Panc1 (cell line): ENCODE measurements around the gene GALNT9. TPM values are rescaled to one million over a fixed set of nuclear protein-coding genes. Genes with fewer than 3 reads are reported as not detected.

Experiments
- ATAC-seq: fragments of 200-7000 bp; cut with Tn5 transposase; 2 replicates; pipeline ENCODE4 v1.9.1; 2020; ENCODE audit warnings: mild to moderate bottlenecking, moderate library complexity
- BruUV-seq: library from RNA; stranded (reverse); fragments of 400-500 nt; replicated peaks from 2 replicates; lab custom pipeline; 2021; lab: Mats Ljungman, UMichigan
- CTCF ChIA-PET: fragments of 300-600 bp; sonication (Branson Sonifier 250); formaldehyde crosslinking; loops from one replicate; lab custom pipeline; 2022; ENCODE audit warnings: antibody characterized with exemption; lab: Charles Lee
- POLR2A ChIA-PET: fragments of 300-600 bp; sonication (Branson Sonifier 250); formaldehyde crosslinking; loops from one replicate; lab custom pipeline; 2022; ENCODE audit warnings: antibody characterized with exemption; lab: Charles Lee
- DNase-seq: peaks from one replicate; pipeline ENCODE4 v3.0.0-alpha.2; 2010; ENCODE audit warnings: low read depth, low spot score
- H3K27ac ChIP-seq: 2 replicates; pipeline ENCODE4 v1.5.1; 2011; ENCODE audit warnings: mild to moderate bottlenecking, low read length, inconsistent platforms
- H3K27me3 ChIP-seq: fragments of 200-500 bp; sonication (Bioruptor generic); 2 replicates; pipeline ENCODE4 v1.6.0; 2014; ENCODE audit warnings: low read length, inconsistent platforms; ENCODE audit not compliant: control insufficient read depth, insufficient read depth
- H3K36me3 ChIP-seq: fragments of 200-500 bp; sonication (Bioruptor generic); 2 replicates; pipeline ENCODE4 v1.5.1; 2014; ENCODE audit warnings: inconsistent platforms, mild to moderate bottlenecking, low read length, moderate library complexity; ENCODE audit not compliant: control insufficient read depth, insufficient read depth
- H3K4me1 ChIP-seq: 2 replicates; pipeline ENCODE4 v1.5.1; 2011; ENCODE audit warnings: inconsistent platforms, mild to moderate bottlenecking, low read length, moderate library complexity; ENCODE audit not compliant: control insufficient read depth, insufficient read depth
- H3K4me3 ChIP-seq, 2 experiments: 2 replicates each; pipeline ENCODE4 v1.5.1; 2011 to 2012; ENCODE audit warnings: low read depth in 2 of 2, low read length in 2 of 2, mild to moderate bottlenecking in 2 of 2, inconsistent platforms in 1 of 2, moderate library complexity in 1 of 2
- H3K9me3 ChIP-seq: fragments of 200-500 bp; sonication (Bioruptor generic); 2 replicates; pipeline ENCODE4 v1.5.1; 2014; ENCODE audit warnings: low read depth, mild to moderate bottlenecking, inconsistent platforms, low read length, moderate library complexity; ENCODE audit not compliant: control insufficient read depth, insufficient read depth
- CTCF ChIP-seq: fragments of 450-650 bp; IDR thresholded peaks from 2 replicates; pipeline ENCODE4 v1.5.1; 2017; ENCODE audit warnings: mild to moderate bottlenecking
- POLR2AphosphoS5 ChIP-seq: IDR thresholded peaks from 2 replicates; pipeline ENCODE4 v1.6.1; 2012; ENCODE audit warnings: mild to moderate bottlenecking, low read depth, low read length, moderate library complexity
- REST ChIP-seq, 2 experiments: IDR thresholded peaks; 2 replicates each; pipeline ENCODE4 v1.6.1; 2011 to 2012; ENCODE audit warnings: low read depth in 2 of 2, control low read depth in 1 of 2, low read length in 1 of 2, mild to moderate bottlenecking in 1 of 2, moderate library complexity in 1 of 2; ENCODE audit not compliant: insufficient read depth in 1 of 2
- SIN3A ChIP-seq: IDR thresholded peaks from 2 replicates; pipeline ENCODE4 v1.6.1; 2012; ENCODE audit warnings: low read depth, mild to moderate bottlenecking, low read length, moderate library complexity, borderline replicate concordance; ENCODE audit not compliant: insufficient read depth
- TCF7L2 ChIP-seq: IDR thresholded peaks from 2 replicates; pipeline ENCODE4 v1.6.1; 2011; ENCODE audit warnings: mild to moderate bottlenecking, low read depth, low read length, inconsistent platforms
- in situ Hi-C: cut with HindIII; loops from 2 replicates; pipeline ENCODE4 v1.10.0; 2016; ENCODE audit warnings: low sequenced_read_pairs, low pct_unique_long_range_greater_than_20kb
- intact Hi-C: fragments of 100-400 bp; cut with micrococcal nuclease; formaldehyde crosslinking; loops from one replicate; pipeline ENCODE4 v1.10.0; 2022; ENCODE audit not compliant: unreplicated experiment
- total RNA-seq: library from RNA; stranded (reverse); gene quantifications from one replicate; pipeline ENCODE4 v1.2.1, GENCODE V29; 2021; ENCODE audit not compliant: unreplicated experiment

GALNT9 gene
- total RNA-seq, 1 experiment from 2014 or later, result 0.33 TPM

GRCh38 chr12:132324173-132324572, 5.2 kb downstream of the GALNT9 start:
- TF ChIP-seq TCF7L2, result no peak
- TF ChIP-seq CTCF, result no peak
- no peak for TF ChIP-seq SIN3A
- no peak for TF ChIP-seq REST (IDR thresholded peaks at IDR 0.05; ENCODE audit: insufficient read depth in 1 of 2, low read depth in 2 of 2, low read length in 1 of 2)
- no peak for TF ChIP-seq POLR2AphosphoS5
- H3K27ac ChIP-seq, result no peak overlapping the region
- POLR2A ChIA-PET, result no interaction called here
- CTCF ChIA-PET, result no interaction called here
- intact Hi-C loops, result no loop called here
- H3K4me3 ChIP-seq, result no peak overlapping the region
- no peaks in the 10 kb centered on the region for H3K36me3 ChIP-seq
- in situ Hi-C loops, result no loop called here
- no peaks in the 10 kb centered on the region; the same call in 1 of the 2 replicates for H3K27me3 ChIP-seq
- BruUV-seq, result no TSS peak
- peaks cover 10% of the 10 kb centered on the region for H3K4me1 ChIP-seq
- ATAC-seq (no peak), DNase-seq (no peak)
- no peaks in the 10 kb centered on the region for H3K9me3 ChIP-seq

GRCh38 chr12:132323171-132324010, 6.0 kb downstream of the GALNT9 start:
- Histone ChIP-seq H3K27ac (no peak overlapping the region), H3K9me3 (no peaks in the 10 kb centered on the region), H3K36me3 (no peaks in the 10 kb centered on the region), H3K4me1 (peaks cover 10% of the 10 kb centered on the region), H3K4me3 (no peak overlapping the region), H3K27me3 (no peaks in the 10 kb centered on the region; the same call in 1 of the 2 replicates)
- intact Hi-C loops (no loop called here), in situ Hi-C loops (no loop called here)
- no TSS peak for BruUV-seq
- ChIA-PET POLR2A (no interaction called here), CTCF (no interaction called here)
- DNase-seq, result no peak
- ATAC-seq, result no peak
- no peak for TF ChIP-seq TCF7L2
- no peak for TF ChIP-seq CTCF
- TF ChIP-seq POLR2AphosphoS5, result no peak
- no peak for TF ChIP-seq REST (IDR thresholded peaks at IDR 0.05; ENCODE audit: insufficient read depth in 1 of 2, low read depth in 2 of 2, low read length in 1 of 2)
- no peak for TF ChIP-seq SIN3A
